ENCODE data around the gene SHISAL2A. TPM values are rescaled to one million over a fixed set of nuclear protein-coding genes. Genes with fewer than 3 reads are reported as not detected.

The SHISAL2A gene
- total and polyA plus RNA-seq, 10 of the 15 experiments (the other 5 are each of a cell fraction or from before 2014, with no cell fraction given): 0.18 to 0.67 (median 0.45) TPM

DNA sequence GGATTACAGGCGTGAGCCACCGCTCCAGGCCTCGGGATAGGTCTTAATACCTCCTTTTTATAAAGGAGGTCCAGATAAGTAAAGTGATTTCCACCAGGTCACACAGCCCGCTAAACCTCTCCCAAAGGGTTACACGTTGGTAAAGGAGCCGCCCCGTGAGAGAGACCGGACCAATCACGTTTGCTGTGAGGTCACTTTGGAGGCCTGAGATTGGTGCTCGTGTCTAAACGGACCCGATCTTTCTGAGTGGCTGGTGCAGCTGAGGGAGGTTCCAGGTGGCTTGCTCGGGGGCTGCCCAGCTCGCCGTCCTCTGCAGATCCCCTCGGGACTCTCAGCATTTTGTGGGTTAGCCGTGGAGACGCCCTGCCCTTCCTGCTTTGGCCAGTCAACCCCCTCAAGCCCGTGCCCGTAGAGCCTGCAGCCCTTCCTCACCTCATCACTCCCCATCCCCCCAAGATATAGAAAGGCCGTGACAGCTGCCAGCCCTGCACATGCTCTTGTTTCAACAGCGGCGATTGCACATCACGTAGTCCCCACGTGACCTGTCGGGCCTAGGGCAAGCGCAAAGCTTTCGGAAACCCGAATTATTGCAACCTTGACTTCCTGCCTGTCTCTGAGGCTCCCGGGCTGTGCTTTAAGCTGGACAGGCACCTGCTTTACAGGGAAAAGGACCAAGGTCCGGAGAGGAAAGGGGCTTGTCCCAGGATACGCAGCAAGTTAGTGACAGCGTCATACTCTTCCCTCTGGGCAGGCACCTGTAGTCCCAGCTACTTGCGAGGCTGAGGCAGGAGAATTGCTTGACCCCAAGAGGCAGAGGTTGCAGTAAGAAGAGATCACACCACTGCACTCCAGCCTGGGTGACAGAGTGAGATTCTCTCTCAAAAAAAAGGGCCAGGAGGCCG is 70.2 kb downstream of the SHISAL2A start (continued):
- TF ChIP-seq HDAC2 (IDR thresholded peaks at IDR 0.05): no peak
- TF ChIP-seq TCF3 (IDR thresholded peaks at IDR 0.05; ENCODE audit: borderline replicate concordance, insufficient read depth, low read depth, low read length): peak; percentile 71
- TF ChIP-seq, protein P1, sequence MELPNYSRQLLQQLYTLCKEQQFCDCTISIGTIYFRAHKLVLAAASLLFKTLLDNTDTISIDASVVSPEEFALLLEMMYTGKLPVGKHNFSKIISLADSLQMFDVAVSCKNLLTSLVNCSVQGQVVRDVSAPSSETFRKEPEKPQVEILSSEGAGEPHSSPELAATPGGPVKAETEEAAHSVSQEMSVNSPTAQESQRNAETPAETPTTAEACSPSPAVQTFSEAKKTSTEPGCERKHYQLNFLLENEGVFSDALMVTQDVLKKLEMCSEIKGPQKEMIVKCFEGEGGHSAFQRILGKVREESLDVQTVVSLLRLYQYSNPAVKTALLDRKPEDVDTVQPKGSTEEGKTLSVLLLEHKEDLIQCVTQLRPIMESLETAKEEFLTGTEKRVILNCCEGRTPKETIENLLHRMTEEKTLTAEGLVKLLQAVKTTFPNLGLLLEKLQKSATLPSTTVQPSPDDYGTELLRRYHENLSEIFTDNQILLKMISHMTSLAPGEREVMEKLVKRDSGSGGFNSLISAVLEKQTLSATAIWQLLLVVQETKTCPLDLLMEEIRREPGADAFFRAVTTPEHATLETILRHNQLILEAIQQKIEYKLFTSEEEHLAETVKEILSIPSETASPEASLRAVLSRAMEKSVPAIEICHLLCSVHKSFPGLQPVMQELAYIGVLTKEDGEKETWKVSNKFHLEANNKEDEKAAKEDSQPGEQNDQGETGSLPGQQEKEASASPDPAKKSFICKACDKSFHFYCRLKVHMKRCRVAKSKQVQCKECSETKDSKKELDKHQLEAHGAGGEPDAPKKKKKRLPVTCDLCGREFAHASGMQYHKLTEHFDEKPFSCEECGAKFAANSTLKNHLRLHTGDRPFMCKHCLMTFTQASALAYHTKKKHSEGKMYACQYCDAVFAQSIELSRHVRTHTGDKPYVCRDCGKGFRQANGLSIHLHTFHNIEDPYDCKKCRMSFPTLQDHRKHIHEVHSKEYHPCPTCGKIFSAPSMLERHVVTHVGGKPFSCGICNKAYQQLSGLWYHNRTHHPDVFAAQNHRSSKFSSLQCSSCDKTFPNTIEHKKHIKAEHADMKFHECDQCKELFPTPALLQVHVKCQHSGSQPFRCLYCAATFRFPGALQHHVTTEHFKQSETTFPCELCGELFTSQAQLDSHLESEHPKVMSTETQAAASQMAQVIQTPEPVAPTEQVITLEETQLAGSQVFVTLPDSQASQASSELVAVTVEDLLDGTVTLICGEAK (IDR thresholded peaks at IDR 0.05; ENCODE audit: borderline replicate concordance): no peak
- TF ChIP-seq YY1 (IDR thresholded peaks at IDR 0.05; ENCODE audit: low read depth, low read length): 0 out of 2 replicates have a peak, but pooled peaks have one; percentile 12
- 0 out of 2 replicates have a peak, but pooled peaks have one; percentile 24 for TF ChIP-seq HCFC1 (IDR thresholded peaks at IDR 0.05; ENCODE audit: low read length)
- TF ChIP-seq ETV6 (conservative IDR thresholded peaks at IDR 0.05 in 1 of 2, IDR thresholded peaks at IDR 0.05 in 1 of 2; ENCODE audit: borderline replicate concordance in 1 of 2, low read depth in 1 of 2): no peak
- peak; percentile 88 for TF ChIP-seq ZSCAN29 (IDR thresholded peaks at IDR 0.05)
- TF ChIP-seq HDGF (IDR thresholded peaks at IDR 0.05): peak; percentile 73; the same call in 1 of the 2 replicates
- no peak for TF ChIP-seq FOXK2 (IDR thresholded peaks at IDR 0.05)
- no peak for TF ChIP-seq CBX3 (IDR thresholded peaks at IDR 0.05; ENCODE audit: borderline replicate concordance, low read depth)
- TF ChIP-seq LARP7 (IDR thresholded peaks at IDR 0.05): no peak
- no peak for TF ChIP-seq ZNF274 (IDR thresholded peaks at IDR 0.05; ENCODE audit: insufficient read depth, insufficient read length)
- no peak for TF ChIP-seq JUNB (IDR thresholded peaks at IDR 0.05)
- 0 out of 2 replicates have a peak, but pooled peaks have one; percentile 1 for TF ChIP-seq SPI1 (IDR thresholded peaks at IDR 0.05; ENCODE audit: borderline replicate concordance, insufficient read depth, low read depth, low read length)
- TF ChIP-seq MTA3 (IDR thresholded peaks at IDR 0.05; ENCODE audit: borderline replicate concordance, low read length): no peak
- no peak for TF ChIP-seq JUND (IDR thresholded peaks at IDR 0.05; ENCODE audit: low read depth, low read length)
- TF ChIP-seq, protein P2, sequence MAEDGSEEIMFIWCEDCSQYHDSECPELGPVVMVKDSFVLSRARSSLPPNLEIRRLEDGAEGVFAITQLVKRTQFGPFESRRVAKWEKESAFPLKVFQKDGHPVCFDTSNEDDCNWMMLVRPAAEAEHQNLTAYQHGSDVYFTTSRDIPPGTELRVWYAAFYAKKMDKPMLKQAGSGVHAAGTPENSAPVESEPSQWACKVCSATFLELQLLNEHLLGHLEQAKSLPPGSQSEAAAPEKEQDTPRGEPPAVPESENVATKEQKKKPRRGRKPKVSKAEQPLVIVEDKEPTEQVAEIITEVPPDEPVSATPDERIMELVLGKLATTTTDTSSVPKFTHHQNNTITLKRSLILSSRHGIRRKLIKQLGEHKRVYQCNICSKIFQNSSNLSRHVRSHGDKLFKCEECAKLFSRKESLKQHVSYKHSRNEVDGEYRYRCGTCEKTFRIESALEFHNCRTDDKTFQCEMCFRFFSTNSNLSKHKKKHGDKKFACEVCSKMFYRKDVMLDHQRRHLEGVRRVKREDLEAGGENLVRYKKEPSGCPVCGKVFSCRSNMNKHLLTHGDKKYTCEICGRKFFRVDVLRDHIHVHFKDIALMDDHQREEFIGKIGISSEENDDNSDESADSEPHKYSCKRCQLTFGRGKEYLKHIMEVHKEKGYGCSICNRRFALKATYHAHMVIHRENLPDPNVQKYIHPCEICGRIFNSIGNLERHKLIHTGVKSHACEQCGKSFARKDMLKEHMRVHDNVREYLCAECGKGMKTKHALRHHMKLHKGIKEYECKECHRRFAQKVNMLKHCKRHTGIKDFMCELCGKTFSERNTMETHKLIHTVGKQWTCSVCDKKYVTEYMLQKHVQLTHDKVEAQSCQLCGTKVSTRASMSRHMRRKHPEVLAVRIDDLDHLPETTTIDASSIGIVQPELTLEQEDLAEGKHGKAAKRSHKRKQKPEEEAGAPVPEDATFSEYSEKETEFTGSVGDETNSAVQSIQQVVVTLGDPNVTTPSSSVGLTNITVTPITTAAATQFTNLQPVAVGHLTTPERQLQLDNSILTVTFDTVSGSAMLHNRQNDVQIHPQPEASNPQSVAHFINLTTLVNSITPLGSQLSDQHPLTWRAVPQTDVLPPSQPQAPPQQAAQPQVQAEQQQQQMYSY (CRISPR knock-in tag; IDR thresholded peaks at IDR 0.05): no peak
- TF ChIP-seq SREBF2 (IDR thresholded peaks at IDR 0.05; ENCODE audit: low read length): no peak
- no peak for TF ChIP-seq CBX5 (IDR thresholded peaks at IDR 0.05; ENCODE audit: low read depth)
- TF ChIP-seq, protein P3, sequence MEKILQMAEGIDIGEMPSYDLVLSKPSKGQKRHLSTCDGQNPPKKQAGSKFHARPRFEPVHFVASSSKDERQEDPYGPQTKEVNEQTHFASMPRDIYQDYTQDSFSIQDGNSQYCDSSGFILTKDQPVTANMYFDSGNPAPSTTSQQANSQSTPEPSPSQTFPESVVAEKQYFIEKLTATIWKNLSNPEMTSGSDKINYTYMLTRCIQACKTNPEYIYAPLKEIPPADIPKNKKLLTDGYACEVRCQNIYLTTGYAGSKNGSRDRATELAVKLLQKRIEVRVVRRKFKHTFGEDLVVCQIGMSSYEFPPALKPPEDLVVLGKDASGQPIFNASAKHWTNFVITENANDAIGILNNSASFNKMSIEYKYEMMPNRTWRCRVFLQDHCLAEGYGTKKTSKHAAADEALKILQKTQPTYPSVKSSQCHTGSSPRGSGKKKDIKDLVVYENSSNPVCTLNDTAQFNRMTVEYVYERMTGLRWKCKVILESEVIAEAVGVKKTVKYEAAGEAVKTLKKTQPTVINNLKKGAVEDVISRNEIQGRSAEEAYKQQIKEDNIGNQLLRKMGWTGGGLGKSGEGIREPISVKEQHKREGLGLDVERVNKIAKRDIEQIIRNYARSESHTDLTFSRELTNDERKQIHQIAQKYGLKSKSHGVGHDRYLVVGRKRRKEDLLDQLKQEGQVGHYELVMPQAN (conservative IDR thresholded peaks at IDR 0.05): no peak
- no peak for TF ChIP-seq WRNIP1 (IDR thresholded peaks at IDR 0.05; ENCODE audit: borderline replicate concordance, low read depth, low read length)
